Measurements from ENCODE around the gene PRKCZ. TPM values are rescaled to one million over a fixed set of nuclear protein-coding genes. Genes with fewer than 3 reads are reported as not detected.

The PRKCZ gene
- total RNA-seq, 1 donor from 2014 or later: 7.8 TPM

DNA sequence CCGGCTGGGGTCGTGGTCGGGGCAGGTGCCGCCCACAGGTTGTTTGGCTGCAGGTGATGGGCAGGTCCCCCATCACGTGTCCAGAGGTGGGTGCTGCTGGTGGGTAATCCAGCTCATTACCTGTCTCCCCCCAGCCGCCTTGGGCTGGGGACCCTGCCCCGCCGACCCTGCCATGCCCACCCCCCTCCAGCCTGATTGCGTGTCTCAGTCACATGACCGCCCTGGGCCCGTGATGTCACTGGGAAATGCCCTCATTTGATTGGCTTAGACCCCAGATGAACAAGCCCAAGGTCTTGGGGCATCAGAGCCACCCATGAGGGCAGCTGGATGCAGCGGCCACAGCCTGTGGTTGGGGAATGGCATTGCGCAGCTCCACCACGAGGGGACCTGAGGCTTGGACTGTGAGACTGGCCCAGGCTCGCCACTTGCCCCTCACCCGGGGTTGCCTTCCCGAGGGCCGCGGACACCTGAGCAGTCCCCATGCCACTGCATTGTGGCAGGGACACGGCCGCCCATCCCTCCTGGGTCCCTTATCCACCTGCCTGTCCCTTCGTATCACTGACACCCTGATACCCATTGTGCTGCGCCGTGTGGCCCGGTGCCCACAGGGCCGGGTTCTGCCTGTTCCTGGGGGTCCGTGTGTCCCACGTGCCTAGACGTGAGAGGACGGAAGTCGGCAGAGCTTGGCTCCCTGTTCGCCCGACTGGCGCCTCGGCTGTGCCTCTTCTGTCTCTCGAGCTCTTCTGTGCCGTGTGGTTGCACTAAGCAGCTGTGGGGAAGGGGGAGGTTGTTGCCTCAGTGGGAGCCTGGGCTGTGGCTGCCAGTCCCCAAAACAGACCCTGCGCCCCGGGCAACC, 76.3 kb downstream of the PRKCZ start:
- no peaks in the 10 kb centered on the region for H3K9me3 Mint-ChIP-seq (ENCODE audit: low read depth)
- peaks cover 1% of the 10 kb centered on the region for H3K27me3 Mint-ChIP-seq (ENCODE audit: low read depth)
- TF ChIP-seq, protein P1, sequence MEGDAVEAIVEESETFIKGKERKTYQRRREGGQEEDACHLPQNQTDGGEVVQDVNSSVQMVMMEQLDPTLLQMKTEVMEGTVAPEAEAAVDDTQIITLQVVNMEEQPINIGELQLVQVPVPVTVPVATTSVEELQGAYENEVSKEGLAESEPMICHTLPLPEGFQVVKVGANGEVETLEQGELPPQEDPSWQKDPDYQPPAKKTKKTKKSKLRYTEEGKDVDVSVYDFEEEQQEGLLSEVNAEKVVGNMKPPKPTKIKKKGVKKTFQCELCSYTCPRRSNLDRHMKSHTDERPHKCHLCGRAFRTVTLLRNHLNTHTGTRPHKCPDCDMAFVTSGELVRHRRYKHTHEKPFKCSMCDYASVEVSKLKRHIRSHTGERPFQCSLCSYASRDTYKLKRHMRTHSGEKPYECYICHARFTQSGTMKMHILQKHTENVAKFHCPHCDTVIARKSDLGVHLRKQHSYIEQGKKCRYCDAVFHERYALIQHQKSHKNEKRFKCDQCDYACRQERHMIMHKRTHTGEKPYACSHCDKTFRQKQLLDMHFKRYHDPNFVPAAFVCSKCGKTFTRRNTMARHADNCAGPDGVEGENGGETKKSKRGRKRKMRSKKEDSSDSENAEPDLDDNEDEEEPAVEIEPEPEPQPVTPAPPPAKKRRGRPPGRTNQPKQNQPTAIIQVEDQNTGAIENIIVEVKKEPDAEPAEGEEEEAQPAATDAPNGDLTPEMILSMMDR (IDR thresholded peaks at IDR 0.05): no peak
- peaks cover 3% of the 10 kb centered on the region for H3K4me1 Mint-ChIP-seq (ENCODE audit: low read depth)
- H3K4me3 Mint-ChIP-seq (ENCODE audit: unreplicated experiment): no peak overlapping the region
- H3K36me3 Mint-ChIP-seq (ENCODE audit: low read depth): no peaks in the 10 kb centered on the region
- DNase-seq (ENCODE audit: low spot score): peak; percentile 90
- no peak overlapping the region for H3K27ac Mint-ChIP-seq (ENCODE audit: unreplicated experiment)

DNA sequence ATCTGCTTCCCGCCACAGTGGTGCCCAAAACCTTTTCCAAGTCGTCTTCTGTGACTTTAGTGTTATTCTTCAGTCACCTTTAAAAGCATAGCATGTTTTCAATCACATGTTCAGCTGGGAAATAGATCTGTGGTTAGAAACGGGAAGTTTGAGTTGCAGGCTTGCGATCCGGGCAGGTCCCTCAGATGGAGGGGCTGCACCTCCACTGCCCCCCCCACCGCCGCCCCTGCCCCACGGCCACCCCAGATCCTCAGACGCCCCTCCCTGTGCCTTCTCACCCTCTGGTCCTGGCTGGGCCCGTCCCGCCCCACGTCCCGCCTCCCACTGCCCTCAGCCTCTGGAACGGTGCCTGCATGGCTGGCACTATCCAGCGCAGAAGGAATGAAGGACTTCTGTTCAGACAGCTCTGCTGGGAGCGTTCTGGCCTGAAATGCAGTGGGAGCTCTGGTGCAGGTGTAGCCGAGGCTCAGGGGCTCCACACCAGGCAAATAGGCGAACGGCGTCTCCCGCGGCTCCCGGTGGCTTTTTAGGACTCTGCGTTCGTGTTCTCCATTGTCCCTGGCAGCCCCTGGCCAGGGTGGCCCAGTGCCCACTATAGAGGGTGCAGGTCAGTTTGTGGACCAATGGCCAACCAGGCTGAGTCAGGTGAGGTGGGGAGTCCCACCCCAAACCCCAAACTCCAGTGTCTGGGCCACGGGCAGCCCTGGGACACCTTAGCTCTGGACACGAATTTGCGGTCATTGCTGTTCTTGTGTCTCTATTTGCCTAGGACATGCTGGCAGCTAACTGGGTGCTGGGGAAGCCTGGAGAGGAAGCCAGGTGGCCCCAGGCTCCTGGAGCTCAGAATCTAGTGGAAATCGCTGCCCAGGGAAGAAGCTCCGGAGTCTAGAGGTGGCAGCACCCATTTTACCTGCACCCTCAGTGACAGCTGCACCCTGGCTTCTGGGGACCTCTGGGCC, 77.3 kb downstream of the PRKCZ start:
- Mint-ChIP-seq H3K9me3 (ENCODE audit: low read depth) (no peaks in the 10 kb centered on the region), H3K36me3 (ENCODE audit: low read depth) (no peaks in the 10 kb centered on the region), H3K4me1 (ENCODE audit: low read depth) (peaks cover 5% of the 10 kb centered on the region), H3K27ac (ENCODE audit: unreplicated experiment) (no peak overlapping the region), H3K27me3 (ENCODE audit: low read depth) (peaks cover 1% of the 10 kb centered on the region), H3K4me3 (ENCODE audit: unreplicated experiment) (no peak overlapping the region)
- DNase-seq (ENCODE audit: low spot score): peak; percentile 83
- TF ChIP-seq, protein P1 (IDR thresholded peaks at IDR 0.05): no peak

DNA sequence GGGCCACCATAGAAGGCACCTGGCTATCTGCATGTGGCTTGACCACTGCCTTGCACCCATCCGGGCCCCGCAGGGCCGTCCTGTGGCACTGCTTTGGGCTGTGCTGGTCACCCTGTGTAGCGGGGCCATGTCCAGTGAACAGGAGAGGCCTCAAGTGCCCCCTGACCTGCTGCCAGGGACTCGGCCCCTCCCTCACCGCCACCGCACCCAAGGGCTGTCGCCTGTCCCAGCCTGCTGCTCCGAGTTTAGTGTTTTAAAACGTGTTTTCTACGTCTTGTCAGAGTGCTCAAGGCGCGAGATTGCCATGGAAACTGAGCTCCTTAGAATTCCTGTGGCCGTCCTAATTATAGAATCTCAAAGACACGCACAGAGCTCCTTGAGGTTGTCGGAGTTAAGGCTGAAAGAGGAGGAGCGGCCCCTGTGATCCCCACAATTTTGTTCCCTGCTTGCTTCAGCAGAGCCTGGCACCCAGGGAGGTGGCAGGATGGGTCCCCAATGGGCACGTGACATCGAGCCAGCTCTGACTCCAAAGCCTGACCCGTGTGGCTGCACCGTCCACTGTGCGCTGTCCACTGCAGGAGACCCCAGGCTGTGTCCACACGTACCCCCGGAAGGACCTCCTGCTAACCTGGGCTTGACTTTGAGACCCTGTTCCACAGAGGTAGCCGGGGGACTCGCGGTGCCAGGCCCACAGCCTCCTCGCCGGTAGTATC, 78.1 kb downstream of the PRKCZ start:
- Mint-ChIP-seq H3K36me3 (ENCODE audit: low read depth) (no peaks in the 10 kb centered on the region), H3K27ac (ENCODE audit: unreplicated experiment) (no peak overlapping the region)
- DNase-seq (ENCODE audit: low spot score): peak; percentile 68

DNA sequence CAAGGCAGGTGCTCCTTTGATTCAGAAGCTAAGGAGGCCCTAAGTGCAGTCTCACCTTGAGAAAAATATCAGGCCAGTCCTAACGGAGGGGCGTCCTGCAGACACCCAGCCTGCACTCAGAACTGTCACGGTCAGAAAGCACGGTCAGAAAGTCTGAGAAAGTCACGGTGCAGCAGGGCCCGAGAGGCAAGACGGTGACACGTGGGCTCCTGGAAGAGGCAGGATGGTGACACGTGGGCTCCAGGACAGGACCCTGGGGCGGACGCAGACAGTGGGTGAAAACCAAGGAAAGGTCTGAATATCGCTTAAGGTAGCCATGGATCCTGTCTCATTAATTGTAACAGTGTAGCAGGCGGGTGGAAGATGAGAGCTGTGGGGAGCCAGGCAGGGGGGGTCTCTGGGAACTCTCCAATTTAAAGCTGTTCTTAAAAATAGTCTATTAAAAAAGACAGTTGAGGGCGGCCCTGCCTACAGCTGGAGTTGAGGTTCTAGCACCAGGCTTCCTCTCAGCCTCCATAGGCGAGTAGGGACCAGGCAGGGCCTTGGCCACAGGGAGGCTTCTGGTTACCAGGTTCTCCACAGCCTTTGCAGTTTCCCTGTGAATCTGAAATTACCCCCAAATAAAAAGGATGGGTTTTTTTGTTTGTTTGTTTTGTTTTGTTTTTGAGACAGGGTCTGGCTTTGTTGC, 79.2 kb downstream of the PRKCZ start:
- Mint-ChIP-seq H3K27me3 (ENCODE audit: low read depth) (peaks cover 1% of the 10 kb centered on the region), H3K4me3 (ENCODE audit: unreplicated experiment) (no peak overlapping the region), H3K36me3 (ENCODE audit: low read depth) (no peaks in the 10 kb centered on the region), H3K4me1 (ENCODE audit: low read depth) (peaks cover 14% of the 10 kb centered on the region), H3K27ac (ENCODE audit: unreplicated experiment) (no peak overlapping the region), H3K9me3 (ENCODE audit: low read depth) (no peaks in the 10 kb centered on the region)
- TF ChIP-seq, protein P1 (IDR thresholded peaks at IDR 0.05): no peak
- peak; percentile 47 for DNase-seq (ENCODE audit: low spot score)

More for the DNA sequence above, 78.1 kb downstream of the PRKCZ start:
- Mint-ChIP-seq H3K9me3 (ENCODE audit: low read depth) (no peaks in the 10 kb centered on the region), H3K4me3 (ENCODE audit: unreplicated experiment) (no peak overlapping the region), H3K27me3 (ENCODE audit: low read depth) (peaks cover 1% of the 10 kb centered on the region), H3K4me1 (ENCODE audit: low read depth) (peaks cover 10% of the 10 kb centered on the region)
- TF ChIP-seq, protein P1 (IDR thresholded peaks at IDR 0.05): no peak

Measured in chondrocyte (in vitro differentiated cells).